GM12878 (cell line): ENCODE results near the gene FLAD1. TPM values are rescaled to one million over a fixed set of nuclear protein-coding genes. Genes with fewer than 3 reads are reported as not detected.

Source experiments
- ATF3 ChIP-seq: IDR thresholded peaks from 2 replicates; pipeline ENCODE4 v1.6.1; 2011; ENCODE audit warnings: low read depth, mild to moderate bottlenecking, low read length, moderate library complexity, borderline replicate concordance; ENCODE audit errors: extremely low read depth
- CEBPB ChIP-seq, 2 experiments: fragments of 150-350 bp in 1 of 2; IDR thresholded peaks; 2 replicates each; pipeline ENCODE4 v1.6.1; 2012 to 2014; ENCODE audit warnings: low read depth in 2 of 2, low read length in 2 of 2, borderline replicate concordance in 1 of 2, inconsistent platforms in 1 of 2
- GABPA ChIP-seq: IDR thresholded peaks from 2 replicates; pipeline ENCODE4 v1.6.1; 2014; ENCODE audit warnings: antibody characterized with exemption, low read depth, mild to moderate bottlenecking, inconsistent platforms
- IRF3 ChIP-seq: fragments of 450-650 bp; IDR thresholded peaks from 2 replicates; pipeline ENCODE4 v1.6.1; 2014; ENCODE audit warnings: mild to moderate bottlenecking
- KLF5 ChIP-seq: fragments of 450-650 bp; IDR thresholded peaks from 2 replicates; pipeline ENCODE4 v1.6.1; 2014; ENCODE audit warnings: mild to moderate bottlenecking; ENCODE audit not compliant: partially characterized antibody
- MAX ChIP-seq: IDR thresholded peaks from 2 replicates; pipeline ENCODE4 v1.6.1; 2012; ENCODE audit warnings: low read depth, low read length, improper control_type of control experiment
- MLLT1 ChIP-seq: fragments of 450-650 bp; IDR thresholded peaks from 2 replicates; pipeline ENCODE4 v1.6.1; 2016; ENCODE audit warnings: mild to moderate bottlenecking
- MYC ChIP-seq: IDR thresholded peaks from 2 replicates; pipeline ENCODE4 v1.6.1; 2011; ENCODE audit warnings: mild to moderate bottlenecking, low read length, moderate library complexity, inconsistent platforms; ENCODE audit not compliant: insufficient read depth, insufficient replicate concordance, insufficient read length, severe bottlenecking
- NFYA ChIP-seq: IDR thresholded peaks from 2 replicates; pipeline ENCODE4 v1.6.1; 2011; ENCODE audit warnings: low read depth, mild to moderate bottlenecking, low read length, improper control_type of control experiment, borderline replicate concordance
- PAX5 ChIP-seq: IDR thresholded peaks from 2 replicates; pipeline ENCODE4 v1.6.1; 2011; ENCODE audit warnings: low read depth, low read length, borderline replicate concordance
- RB1 ChIP-seq: fragments of 450-650 bp; formaldehyde crosslinking; IDR thresholded peaks from 2 replicates; pipeline ENCODE4 v1.6.1; 2017; ENCODE audit warnings: mild to moderate bottlenecking, borderline replicate concordance
- STAT1 ChIP-seq: fragments of 450-650 bp; conservative IDR thresholded peaks from 2 replicates; pipeline ENCODE4 v1.6.1; 2014; ENCODE audit warnings: antibody characterized with exemption, mild to moderate bottlenecking
- polyA plus RNA-seq, 11 experiments: library from polyadenylated mRNA; depleted of rRNA in 4 of 11; unstranded in 6 of 11; stranded (reverse) in 5 of 11; fragments of >200 nt; fragmentation: Nextera tagmentation in 4 of 11; fragmentation: Illumina TruSeq in 1 of 11; extraction: Ambion mirVana in 4 of 11; extraction: Trizol in 1 of 11; gene quantifications; 1 replicate in 1 of 11; 2 replicates in 10 of 11; pipeline versions ENCODE4 v1.2.1 to v1.2.3, GENCODE V29; 2011 to 2016; ENCODE audit warnings: inconsistent platforms in 2 of 11, missing spikeins in 2 of 11, low read depth in 1 of 11
- total RNA-seq, 4 experiments: library from RNA; depleted of rRNA in 3 of 4; stranded (reverse); fragments of >200 nt in 3 of 4; fragmentation: Illumina TruSeq in 1 of 4; extraction: Trizol in 1 of 4; gene quantifications; 2 replicates each; pipeline versions ENCODE4 v1.2.1 to v1.2.3, GENCODE V29; 2013 to 2021

The FLAD1 gene
- total and polyA plus RNA-seq, 10 of the 15 experiments (the other 5 are each of a cell fraction or from before 2014, with no cell fraction given) = 22.9 to 93.4 (median 56.6) TPM

GRCh38 chr1:154982897-154983648, at the start of gene FLAD1 (continued):
- no peak for TF ChIP-seq CEBPB (IDR thresholded peaks at IDR 0.05; ENCODE audit: borderline replicate concordance in 1 of 2, low read depth in 2 of 2, low read length in 2 of 2)
- 0 out of 2 replicates have a peak, but pooled peaks have one; percentile 48 for TF ChIP-seq MLLT1
- peak; percentile 88 for TF ChIP-seq MAX
- peak; percentile 95 for TF ChIP-seq GABPA
- TF ChIP-seq NFYA = peak; percentile 99
- peak; percentile 97 for TF ChIP-seq RB1
- peak; percentile 45; the same call in 1 of the 2 replicates for TF ChIP-seq ATF3
- TF ChIP-seq IRF3 = peak; percentile 98
- peak; percentile 50 for TF ChIP-seq MYC
- TF ChIP-seq PAX5 = no peak
- TF ChIP-seq KLF5 = peak; percentile 96
- 0 out of 2 replicates have a peak, but pooled peaks have one; percentile 21 for TF ChIP-seq STAT1
